Hematopoietic multipotent progenitor cell treated with erythropoietin and hydrocortisone succinate and interleukin-3 and kit ligand, for 4 days (in vitro differentiated cells): ENCODE results near the gene B3GAT1.

Experiments used
- DNase-seq: peaks from one replicate; pipeline ENCODE4 v3.0.0-alpha.2; 2015

B3GAT1 gene

DNA sequence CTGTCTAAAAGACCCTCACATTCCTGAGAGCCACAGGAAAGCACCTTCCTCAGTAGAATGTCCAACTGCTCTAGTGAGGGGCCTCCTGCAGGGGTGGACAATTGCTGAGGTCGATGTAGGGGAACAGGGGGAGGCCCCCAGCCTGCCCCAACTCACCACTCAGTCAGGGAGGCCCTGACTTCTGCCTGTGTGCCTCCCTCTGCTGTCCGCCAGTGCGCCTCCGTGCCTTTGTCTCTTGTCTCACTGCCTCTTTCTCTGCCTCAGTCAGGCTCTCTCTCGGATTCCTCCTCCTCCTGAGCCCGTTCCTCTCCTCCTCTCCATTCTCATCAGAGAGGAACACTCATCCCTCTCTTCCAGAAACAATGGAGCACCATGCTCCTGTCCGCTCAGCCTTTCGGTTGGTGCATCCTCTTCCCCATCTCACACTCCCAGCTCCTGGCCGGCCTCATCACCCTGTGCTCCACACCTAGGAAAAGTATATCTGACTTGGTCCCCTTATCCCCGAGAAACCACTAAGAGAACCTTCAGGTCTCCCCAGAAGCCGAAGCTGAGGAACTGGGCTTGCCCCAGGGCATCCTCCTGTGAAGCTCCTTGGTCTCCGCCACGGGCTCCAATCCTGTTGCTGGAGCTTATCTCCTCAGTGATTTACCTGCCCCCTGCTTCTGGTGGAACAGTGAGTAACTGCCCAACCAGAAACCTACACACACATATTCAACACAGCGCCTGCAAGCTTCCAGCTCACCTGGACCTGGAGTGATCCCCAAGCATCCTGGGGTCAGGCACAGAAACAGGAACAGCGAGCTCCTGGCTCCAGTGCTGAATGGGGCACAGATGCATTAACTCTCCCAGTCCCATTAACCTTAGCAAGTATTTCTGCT is 2.3 kb downstream of the B3GAT1 start:
- DNase-seq, result no peak

GRCh38 chr11:134407923-134408322 is 4.1 kb downstream of the B3GAT1 start:
- DNase-seq, result no peak

DNA sequence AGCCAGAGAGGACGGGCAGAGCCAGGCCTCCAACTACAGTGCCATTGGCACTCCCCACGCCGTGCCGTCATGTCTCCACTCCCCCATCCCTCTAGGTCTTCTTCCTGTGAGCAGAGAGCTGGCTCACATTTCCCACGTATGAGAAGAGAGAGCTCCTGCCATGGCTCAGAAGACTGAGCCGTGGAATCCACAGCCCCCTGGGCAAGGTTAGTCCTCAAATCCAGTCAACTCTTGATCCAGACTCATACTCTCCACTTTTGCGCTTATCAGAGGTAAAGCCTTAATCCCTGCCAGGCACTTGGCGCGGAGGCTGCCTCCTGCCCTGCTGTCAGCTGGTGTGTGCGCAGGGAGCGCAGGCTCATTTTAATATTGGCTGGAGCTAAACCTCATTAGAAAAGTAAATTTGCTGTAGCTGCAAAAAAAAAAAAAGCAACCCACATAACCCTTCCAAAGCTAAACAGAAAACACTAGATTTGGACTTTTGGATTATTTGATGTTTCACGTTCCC is 4.7 kb downstream of the B3GAT1 start:
- no peak for DNase-seq

DNA sequence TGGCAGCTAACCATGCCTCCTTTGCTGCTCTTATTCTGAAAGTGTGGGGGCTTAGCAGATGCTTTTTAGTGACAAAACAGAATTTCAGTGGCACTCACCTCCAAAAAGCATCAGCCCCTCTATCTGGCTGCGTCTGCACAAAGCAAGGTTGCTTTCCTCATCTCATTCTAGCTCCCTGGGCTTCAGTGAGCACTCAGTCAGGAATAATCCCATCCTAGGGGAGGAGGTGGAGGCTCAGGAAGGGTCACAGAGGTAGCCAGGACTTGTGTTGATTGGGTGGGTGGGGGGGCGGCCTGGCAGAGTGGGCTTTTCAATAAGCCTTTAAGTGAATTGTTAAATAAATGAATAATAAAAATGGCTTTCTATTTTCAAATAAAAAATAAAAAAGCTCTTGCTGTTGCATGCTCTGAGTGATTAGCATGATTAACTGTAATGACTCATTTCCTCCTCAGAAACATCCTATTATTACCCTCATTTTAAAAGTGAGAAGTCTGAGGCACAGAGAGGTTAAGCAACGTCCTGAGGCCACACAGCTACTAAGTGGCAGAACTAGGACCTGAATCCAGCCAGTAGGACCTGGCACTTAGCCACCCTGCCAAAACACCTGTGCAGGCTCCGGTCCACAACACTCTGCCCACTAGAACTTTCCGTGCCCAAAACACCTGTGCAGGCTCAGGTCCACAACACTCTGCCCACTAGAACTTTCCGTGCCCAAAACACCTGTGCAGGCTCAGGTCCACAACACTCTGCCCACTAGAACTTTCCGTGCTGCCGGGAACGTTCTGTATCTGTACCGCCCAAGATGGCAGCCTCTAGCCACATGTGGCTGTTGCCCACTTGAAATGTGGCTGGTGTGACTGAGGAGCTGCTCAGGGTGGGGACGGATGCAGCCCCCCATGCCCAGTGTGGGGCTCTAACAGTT is 5.5 kb downstream of the B3GAT1 start:
- no peak for DNase-seq

DNA sequence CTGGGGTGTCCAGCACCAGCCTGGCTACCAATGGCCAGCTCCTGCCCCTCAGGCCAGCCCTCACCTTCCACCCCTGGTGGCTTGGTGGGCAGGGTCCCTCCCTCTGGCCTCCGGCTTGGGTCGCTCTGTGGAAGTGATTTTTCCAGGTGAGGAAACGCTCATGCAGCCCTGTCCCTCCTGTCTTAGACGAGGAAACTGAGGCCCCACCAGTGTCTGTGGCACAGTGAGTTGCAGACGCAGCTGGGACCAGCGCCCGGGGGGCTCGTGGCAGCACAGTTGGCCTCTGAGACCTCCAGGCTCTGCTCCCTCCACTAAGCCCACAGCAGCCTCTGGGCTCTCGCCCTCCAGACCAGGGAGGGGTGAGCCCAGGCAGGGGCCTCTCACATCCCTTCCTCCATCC is 6.2 kb downstream of the B3GAT1 start:
- DNase-seq, result no peak

GRCh38 chr11:134405436-134405835 is 6.6 kb downstream of the B3GAT1 start:
- DNase-seq, result no peak

DNA sequence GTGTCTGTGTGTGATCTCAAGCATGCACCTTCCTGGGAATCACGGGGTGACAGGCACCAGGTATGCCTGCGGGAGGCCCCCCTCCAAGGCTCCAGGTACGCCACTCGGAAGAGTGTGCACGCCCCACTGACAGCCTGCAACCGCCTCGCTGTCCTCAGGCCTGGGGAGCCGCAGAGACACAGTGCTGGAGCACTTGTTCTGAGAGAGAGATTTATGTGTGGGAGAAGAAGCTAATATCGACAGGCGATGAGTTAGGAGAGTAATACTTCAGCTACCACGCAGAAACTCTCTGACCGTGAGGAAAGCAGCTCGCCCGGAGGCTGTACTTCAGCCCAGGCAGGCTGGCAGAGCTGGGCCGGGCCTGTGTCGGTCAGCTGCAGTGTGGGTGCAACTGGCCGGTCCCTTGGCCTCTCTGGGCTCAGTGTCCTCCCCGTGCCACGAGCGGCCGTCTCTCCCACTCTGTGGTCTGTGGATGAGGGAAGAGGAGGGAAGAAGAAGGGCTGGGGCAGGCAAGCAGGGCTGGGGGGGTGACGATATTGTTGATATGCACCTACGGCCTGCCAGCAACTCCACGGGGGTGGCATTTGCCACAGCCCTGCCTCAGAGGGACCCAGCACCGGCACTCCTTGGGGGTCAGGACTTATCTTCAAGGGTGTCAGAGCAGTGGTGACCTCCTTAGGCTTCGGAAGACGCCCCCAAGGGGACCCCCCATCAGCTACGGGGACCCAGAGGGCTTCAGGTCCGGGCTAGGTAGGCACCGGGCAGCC is 7.3 kb downstream of the B3GAT1 start:
- no peak for DNase-seq

DNA sequence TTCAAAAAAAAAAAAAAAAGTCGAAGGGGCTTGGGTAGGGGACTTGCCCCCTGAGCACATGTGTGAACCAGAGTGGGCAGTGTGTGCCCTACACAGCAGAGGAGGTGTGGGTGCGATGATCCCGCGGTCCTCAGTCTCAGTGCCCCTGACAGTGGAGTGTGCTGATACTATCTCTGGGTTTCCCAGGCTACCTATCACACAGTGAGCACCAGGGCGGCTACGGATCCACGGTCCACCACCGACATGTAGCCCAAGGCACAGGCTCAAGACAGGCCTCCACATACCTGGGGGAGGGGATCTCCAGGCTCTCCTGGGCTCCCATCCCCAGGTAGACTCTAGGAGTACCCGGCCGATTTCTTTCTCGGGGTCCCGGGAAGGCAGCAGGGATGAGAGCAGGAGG is 9.1 kb downstream of the B3GAT1 start:
- DNase-seq, result no peak

DNA sequence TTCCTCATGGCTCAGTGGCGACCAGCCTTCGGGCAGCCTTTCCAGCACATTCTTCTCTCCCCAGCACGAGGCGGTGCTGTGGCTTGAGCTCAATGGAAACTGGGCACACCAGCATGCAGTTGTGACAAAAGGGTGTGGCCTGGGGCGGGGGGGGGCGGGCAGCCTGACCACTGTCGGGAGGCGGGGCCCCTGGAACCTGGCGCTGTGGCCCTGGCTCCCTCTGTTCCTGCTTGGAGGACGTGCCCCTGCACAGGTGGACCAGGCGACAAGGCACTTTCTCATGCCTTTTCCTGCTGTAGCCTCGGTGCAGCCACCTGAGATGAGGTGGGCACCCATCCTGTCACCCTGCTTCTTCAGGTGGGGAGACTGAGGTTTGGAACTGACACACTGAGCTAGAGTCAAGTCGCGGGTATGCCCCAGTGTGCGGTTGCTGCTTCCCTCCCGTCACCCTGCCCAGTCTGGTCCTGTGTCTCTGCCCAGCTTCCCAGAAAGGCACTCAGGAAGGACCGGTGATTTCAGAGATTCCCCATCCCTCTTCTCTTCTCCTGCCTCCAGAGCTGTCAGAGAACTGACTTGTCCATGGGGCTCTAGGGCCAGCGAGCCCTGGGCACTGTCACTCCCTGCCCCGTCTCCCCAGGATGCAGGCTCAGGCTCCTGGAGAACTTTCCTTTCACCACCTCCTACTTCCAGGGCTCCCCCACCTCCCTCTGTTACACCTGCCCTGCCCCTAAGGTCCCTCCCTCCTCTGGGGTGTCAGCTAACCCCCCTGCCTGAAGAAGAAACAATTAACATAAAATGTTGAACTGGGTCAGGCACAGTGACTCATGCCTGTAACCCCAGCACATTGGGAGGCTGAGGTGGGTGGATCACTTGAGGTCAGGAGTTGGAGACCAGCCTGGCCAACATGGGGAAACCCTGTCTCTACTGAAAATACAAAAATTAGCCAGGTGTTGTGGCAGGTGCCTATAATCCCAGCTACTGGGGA is 9.9 kb downstream of the B3GAT1 start:
- DNase-seq, result no peak

- DNase-seq, result no peak
Observed at GRCh38 chr11:134399996-134400395, 12.0 kb downstream of the B3GAT1 start.

- no peak for DNase-seq
Observed at GRCh38 chr11:134399293-134399654, 12.8 kb downstream of the B3GAT1 start.

GRCh38 chr11:134398644-134399292 is 13.3 kb downstream of the B3GAT1 start:
- no peak for DNase-seq

DNA sequence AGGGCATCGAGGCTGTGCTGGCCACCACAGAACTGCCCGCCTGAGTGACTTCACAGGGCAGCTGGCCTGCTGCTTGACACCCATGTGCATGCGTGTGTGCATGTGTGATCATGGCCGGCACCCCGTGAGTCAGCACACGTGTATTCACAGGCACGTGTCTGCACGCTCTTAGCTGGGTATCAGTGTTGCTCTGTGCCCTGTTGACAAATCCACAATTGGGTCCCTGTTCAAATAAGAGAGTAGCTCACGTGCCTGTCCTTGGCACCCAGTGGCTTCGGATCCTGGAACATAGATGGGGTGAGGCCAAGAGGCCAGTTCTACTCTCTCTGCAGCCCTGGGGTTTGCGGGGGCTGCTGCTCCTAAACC is 14.0 kb downstream of the B3GAT1 start:
- DNase-seq, result no peak

DNA sequence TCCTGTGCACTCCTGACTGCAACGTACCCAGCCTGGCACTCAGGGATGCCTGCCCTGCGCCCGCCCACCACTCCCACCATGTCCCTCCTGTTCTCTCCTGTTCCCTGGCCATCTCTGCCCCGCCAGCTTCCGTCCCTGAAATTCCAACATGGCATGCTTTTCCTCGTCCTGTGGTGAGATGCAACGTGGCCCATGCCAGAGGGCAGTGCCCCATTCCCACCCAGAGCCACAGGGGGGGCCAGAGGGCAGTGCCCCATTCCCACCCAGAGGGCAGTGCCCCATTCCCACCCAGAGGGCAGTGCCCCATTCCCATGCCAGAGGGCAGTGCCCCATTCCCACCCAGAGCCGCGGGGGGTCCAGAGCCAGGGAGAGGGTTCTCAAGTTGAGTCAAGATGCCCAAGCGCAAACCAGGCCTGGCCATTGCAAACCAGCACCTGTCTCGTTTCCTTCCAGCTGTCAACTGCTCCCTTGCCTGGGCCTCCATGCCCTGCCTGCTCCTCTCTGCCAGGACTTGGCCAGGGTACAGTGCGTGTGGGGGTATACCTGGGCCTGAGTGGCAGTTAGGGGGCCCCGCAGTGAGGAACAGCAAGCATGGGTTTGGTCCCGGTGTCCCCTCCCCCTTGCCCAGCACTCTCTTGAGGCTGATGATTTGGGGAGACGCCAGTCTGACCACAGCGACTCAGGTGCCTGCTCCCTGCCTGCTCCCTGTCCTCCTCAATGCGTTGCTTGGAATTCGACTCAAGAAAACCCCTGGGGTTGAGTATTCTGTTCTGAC is 14.6 kb downstream of the B3GAT1 start:
- no peak for DNase-seq

DNA sequence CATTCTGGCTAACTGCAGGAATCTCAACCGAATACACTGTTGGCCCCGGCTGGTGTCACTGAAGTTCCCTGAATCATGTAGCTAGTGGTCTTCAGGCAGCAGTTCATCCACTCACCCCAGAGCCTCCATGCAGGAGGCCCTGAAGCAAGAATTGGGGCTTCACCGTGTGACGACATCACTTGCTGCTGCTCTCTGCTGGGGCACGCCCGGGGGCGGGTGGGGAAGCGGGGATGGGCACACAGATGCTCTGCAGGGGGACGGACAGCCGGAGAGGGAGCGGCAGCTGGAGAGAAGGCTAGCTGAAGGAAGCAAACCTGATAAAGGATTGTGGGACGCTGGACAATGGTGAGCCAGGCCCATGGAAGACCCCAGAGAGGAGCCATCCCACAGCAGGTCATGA is 17.0 kb downstream of the B3GAT1 start:
- DNase-seq, result no peak

- no peak for DNase-seq
Observed at GRCh38 chr11:134394311-134394710, 17.7 kb downstream of the B3GAT1 start.

GRCh38 chr11:134393638-134394037 is 18.4 kb downstream of the B3GAT1 start:
- peak; percentile 12 for DNase-seq

DNA sequence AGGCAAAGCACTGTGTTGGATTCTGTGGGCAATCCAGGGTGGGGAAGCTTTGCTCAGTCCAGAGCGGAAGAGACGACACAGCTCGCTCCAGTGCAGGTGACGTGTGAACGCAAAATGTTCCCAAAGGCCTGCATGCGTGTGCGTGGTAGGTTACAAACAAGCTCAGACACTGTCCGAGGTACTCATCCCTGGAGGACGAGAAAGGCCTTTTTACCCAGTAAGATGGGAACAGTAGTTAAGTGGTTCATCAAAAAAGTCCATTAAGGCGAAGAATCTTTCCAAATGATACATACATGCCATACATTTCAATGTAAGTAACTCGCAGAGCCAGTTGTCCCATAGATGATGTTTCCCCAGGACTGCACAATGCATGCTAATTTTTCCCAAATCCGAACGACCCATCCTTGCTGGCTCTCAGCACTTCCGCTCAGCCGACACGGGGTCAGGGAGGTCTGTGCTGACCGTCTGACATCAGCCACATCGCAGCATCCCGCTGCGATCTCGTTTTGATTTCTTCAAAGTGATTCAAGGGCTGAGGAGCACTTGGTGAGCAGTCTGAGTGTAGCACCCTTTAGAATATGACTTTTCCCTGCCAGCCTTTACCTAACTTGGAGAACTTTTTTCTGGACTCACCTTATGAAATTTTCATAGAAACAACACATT is 19.0 kb downstream of the B3GAT1 start:
- no peak for DNase-seq

GRCh38 chr11:134391656-134392055 is 20.4 kb downstream of the B3GAT1 start:
- DNase-seq, result no peak
